DOHH2 (cell line): ENCODE results near the gene CPEB1.
"Not testable (repeated sequence)": the region's sequence is repeated elsewhere in the genome, so short reads cannot be mapped to it uniquely, and the experiment has no call there.

Experiments
- H3F3A ChIP-seq: fragments of 200-600 bp; sonication (generic), shearing (Covaris generic); 2 replicates; pipeline ENCODE4 v1.6.0; 2016; ENCODE audit warnings: antibody characterized with exemption, mild to moderate bottlenecking; ENCODE audit not compliant: control insufficient read depth, insufficient read depth
- H3K27ac ChIP-seq: fragments of 200-600 bp; sonication (generic); 2 replicates; pipeline ENCODE4 v1.5.1; 2014; ENCODE audit warnings: low read depth, mild to moderate bottlenecking, low read length, moderate library complexity
- H3K27me3 ChIP-seq: fragments of 200-600 bp; sonication (generic); 2 replicates; pipeline ENCODE4 v1.6.1; 2014; ENCODE audit warnings: mild to moderate bottlenecking, low read length, mixed read lengths; ENCODE audit not compliant: control insufficient read depth
- H3K36me3 ChIP-seq: fragments of 200-600 bp; sonication (generic); 2 replicates; pipeline ENCODE4 v1.6.1; 2014; ENCODE audit warnings: mild to moderate bottlenecking, low read length, moderate library complexity, mixed read lengths; ENCODE audit not compliant: control insufficient read depth
- H3K4me1 ChIP-seq: fragments of 200-600 bp; sonication (generic); 2 replicates; pipeline ENCODE4 v1.6.1; 2014; ENCODE audit warnings: mild to moderate bottlenecking, low read length, mixed read lengths; ENCODE audit not compliant: control insufficient read depth
- H3K4me2 ChIP-seq: fragments of 200-600 bp; sonication (generic); 2 replicates; pipeline ENCODE4 v1.6.0; 2014; ENCODE audit warnings: mild to moderate bottlenecking, low read length, moderate library complexity
- H3K4me3 ChIP-seq: fragments of 200-600 bp; sonication (generic); 2 replicates; pipeline ENCODE4 v1.5.1; 2014; ENCODE audit warnings: mild to moderate bottlenecking, low read length, mixed read lengths
- H3K79me2 ChIP-seq: fragments of 200-600 bp; sonication (generic); 2 replicates; pipeline ENCODE4 v1.6.1; 2014; ENCODE audit warnings: mild to moderate bottlenecking, low read length, mixed read lengths; ENCODE audit not compliant: control insufficient read depth
- H3K9me2 ChIP-seq: fragments of 200-600 bp; sonication (generic); replicated peaks from 2 replicates; pipeline ENCODE4 v1.6.1; 2014; ENCODE audit warnings: mild to moderate bottlenecking, low read length, mixed read lengths; ENCODE audit not compliant: control insufficient read depth
- H3K9me3 ChIP-seq: fragments of 200-600 bp; sonication (generic); 2 replicates; pipeline ENCODE4 v1.6.1; 2014; ENCODE audit warnings: antibody characterized with exemption, low read length, mixed read lengths; ENCODE audit not compliant: control insufficient read depth, insufficient read depth
- H4K20me1 ChIP-seq: fragments of 200-600 bp; sonication (generic); 2 replicates; pipeline ENCODE4 v1.6.0; 2014; ENCODE audit warnings: low read depth, mild to moderate bottlenecking, antibody characterized with exemption, low read length, moderate library complexity; ENCODE audit not compliant: control insufficient read depth, insufficient read depth
- EZH2phosphoT487 ChIP-seq: fragments of 200-600 bp; sonication (generic); IDR thresholded peaks from 2 replicates; pipeline ENCODE4 v1.6.1; 2017; ENCODE audit warnings: borderline replicate concordance, mild to moderate bottlenecking, antibody characterized with exemption, low read length, moderate library complexity, mixed read lengths
- TF ChIP-seq, protein P1 (sequence below): fragments of 200-600 bp; sonication (generic); IDR thresholded peaks from one replicate; pipeline ENCODE4 v1.5.1; 2014; ENCODE audit warnings: antibody characterized with exemption, mild to moderate bottlenecking, low read depth, low read length; ENCODE audit not compliant: poor library complexity, severe bottlenecking

The CPEB1 gene

GRCh38 chr15:82535566-82536408 is 111.4 kb downstream of the CPEB1 start:
- peaks cover 44% of the 10 kb centered on the region for H3K4me1 ChIP-seq
- TF ChIP-seq EZH2phosphoT487: no peak
- TF ChIP-seq, protein P1, sequence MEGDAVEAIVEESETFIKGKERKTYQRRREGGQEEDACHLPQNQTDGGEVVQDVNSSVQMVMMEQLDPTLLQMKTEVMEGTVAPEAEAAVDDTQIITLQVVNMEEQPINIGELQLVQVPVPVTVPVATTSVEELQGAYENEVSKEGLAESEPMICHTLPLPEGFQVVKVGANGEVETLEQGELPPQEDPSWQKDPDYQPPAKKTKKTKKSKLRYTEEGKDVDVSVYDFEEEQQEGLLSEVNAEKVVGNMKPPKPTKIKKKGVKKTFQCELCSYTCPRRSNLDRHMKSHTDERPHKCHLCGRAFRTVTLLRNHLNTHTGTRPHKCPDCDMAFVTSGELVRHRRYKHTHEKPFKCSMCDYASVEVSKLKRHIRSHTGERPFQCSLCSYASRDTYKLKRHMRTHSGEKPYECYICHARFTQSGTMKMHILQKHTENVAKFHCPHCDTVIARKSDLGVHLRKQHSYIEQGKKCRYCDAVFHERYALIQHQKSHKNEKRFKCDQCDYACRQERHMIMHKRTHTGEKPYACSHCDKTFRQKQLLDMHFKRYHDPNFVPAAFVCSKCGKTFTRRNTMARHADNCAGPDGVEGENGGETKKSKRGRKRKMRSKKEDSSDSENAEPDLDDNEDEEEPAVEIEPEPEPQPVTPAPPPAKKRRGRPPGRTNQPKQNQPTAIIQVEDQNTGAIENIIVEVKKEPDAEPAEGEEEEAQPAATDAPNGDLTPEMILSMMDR: no peak
- H3K9me2 ChIP-seq: no peaks in the 10 kb centered on the region
- H3K27me3 ChIP-seq: no peaks in the 10 kb centered on the region
- peaks cover 70% of the 10 kb centered on the region for H3K36me3 ChIP-seq
- 0 out of 2 replicates have a peak overlapping the region, but pooled peaks have one; percentile 2 for H3K27ac ChIP-seq
- H3K9me3 ChIP-seq: no peaks in the 10 kb centered on the region
- no peak overlapping the region for H3K4me3 ChIP-seq
- H3K4me2 ChIP-seq: no peak overlapping the region
- H3K79me2 ChIP-seq: peaks cover 46% of the 10 kb centered on the region
- H3F3A ChIP-seq: peaks cover 61% of the 10 kb centered on the region
- H4K20me1 ChIP-seq: peaks cover 27% of the 10 kb centered on the region

- Histone ChIP-seq H3K79me2 (peaks cover 42% of the 10 kb centered on the region), H3F3A (peaks cover 61% of the 10 kb centered on the region), H3K36me3 (peaks cover 68% of the 10 kb centered on the region), H3K4me1 (peaks cover 47% of the 10 kb centered on the region), H4K20me1 (peaks cover 27% of the 10 kb centered on the region)
- not testable (repeated sequence) for H3K9me2 ChIP-seq, H3K27me3 ChIP-seq, H3K9me3 ChIP-seq, H3K27ac ChIP-seq, H3K4me2 ChIP-seq, H3K4me3 ChIP-seq
Observed at GRCh38 chr15:82535151-82535550, 112.0 kb downstream of the CPEB1 start.

DNA sequence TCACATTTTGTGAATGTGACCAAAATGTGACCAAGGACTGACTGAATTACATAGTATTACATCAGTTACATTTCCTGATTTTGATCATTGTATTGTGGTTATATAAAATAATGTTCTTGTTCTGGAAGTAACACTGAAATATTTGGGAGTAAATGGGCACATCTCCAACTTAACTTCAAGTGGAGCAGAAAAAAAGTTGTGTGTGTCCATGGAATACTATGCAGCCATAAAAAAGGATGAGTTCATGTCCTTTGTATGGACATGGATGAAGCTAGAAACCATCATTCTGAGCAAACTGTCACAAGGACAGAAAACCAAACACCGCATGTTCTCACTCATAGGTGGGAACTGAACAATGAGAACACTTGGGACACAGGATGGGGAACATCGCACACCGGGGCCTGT is 112.7 kb downstream of the CPEB1 start:
- H3K36me3 ChIP-seq: peaks cover 61% of the 10 kb centered on the region

DNA sequence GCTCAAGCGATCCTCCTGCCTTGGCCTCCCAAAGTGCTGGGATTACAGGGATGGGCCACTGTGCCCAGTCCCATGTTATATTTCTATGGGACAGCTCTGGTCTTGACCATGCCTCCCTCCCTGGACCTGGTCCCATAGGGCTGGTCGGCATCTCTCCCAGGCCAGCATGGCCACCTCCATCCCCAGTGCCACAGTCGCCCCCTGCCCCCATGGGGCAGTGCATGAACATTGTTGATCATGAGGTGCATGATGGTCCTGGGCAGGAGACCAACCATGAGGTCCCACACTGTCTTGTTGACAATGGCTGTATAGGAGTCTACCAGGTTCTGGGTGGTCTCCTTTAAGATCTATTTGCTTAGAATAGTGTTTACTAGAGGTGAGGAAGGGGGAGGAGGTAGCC is 113.4 kb downstream of the CPEB1 start:
- Histone ChIP-seq H3K9me3 (no peaks in the 10 kb centered on the region), H3K27ac (no peak overlapping the region), H3K9me2 (no peaks in the 10 kb centered on the region), H4K20me1 (peaks cover 23% of the 10 kb centered on the region), H3K79me2 (peaks cover 28% of the 10 kb centered on the region), H3F3A (peaks cover 50% of the 10 kb centered on the region), H3K4me3 (no peak overlapping the region), H3K4me2 (no peak overlapping the region), H3K27me3 (no peaks in the 10 kb centered on the region), H3K4me1 (peaks cover 46% of the 10 kb centered on the region), H3K36me3 (peaks cover 55% of the 10 kb centered on the region)
- no peak for TF ChIP-seq EZH2phosphoT487
- TF ChIP-seq, protein P1: no peak

More for the DNA sequence above, 112.7 kb downstream of the CPEB1 start:
- H3K9me3 ChIP-seq, H3K4me3 ChIP-seq, H3K27ac ChIP-seq, H3K9me2 ChIP-seq, H3K4me2 ChIP-seq, H3K27me3 ChIP-seq: not testable (repeated sequence)
- Histone ChIP-seq H3F3A (peaks cover 56% of the 10 kb centered on the region), H3K4me1 (peaks cover 47% of the 10 kb centered on the region), H4K20me1 (peaks cover 27% of the 10 kb centered on the region), H3K79me2 (peaks cover 35% of the 10 kb centered on the region)
